GM18909 (cell line): Measurements from ENCODE around the gene PCDH9.
"Not testable (repeated sequence)": the region's sequence is repeated elsewhere in the genome, so short reads cannot be mapped to it uniquely, and the experiment has no call there.

Experiments used
- ATAC-seq: cut with Tn5 transposase; IDR thresholded peaks from one replicate; pipeline ENCODE4 v1.9.1; 2021; ENCODE audit warnings: mild to moderate bottlenecking; ENCODE audit not compliant: unreplicated experiment, poor library complexity

The PCDH9 gene

DNA sequence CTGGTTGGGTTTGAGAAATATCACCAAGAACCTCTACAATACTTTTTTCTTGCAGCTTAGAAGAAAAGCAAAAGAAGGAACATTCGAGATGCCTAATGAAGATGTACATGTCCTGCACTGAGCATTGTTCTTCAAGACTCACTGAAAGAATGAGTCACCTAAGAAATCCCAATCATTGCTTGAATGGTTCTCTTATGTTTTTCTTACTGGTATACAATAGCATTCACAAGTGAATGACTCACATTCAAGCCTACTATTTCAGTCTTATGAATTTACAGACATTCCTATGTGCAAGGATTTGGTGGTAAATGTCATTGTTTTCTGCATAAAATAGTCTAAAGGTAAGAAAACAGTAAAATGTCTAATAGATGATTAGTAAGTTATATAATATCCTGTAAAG, 594.6 kb downstream of the PCDH9 start:
- no peak for ATAC-seq

DNA sequence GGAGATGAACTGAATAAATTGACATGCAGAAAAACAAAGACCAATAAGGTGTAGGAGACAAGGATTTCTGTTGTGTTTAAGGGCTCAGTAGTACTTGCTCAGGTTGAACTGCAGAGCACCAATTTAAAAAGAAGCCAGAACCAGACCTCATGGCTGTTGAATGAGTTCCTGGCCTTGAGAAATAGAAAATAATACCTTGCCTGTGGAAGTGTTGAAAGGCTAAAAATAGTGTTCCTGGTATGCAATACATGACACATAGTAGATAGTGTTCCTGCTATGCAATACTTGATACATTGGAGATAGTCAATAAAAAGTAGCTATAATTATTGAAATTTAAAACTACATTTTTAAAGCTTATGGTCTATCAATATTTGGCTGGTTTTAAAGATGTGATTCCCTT, 595.8 kb downstream of the PCDH9 start:
- ATAC-seq: no peak

DNA sequence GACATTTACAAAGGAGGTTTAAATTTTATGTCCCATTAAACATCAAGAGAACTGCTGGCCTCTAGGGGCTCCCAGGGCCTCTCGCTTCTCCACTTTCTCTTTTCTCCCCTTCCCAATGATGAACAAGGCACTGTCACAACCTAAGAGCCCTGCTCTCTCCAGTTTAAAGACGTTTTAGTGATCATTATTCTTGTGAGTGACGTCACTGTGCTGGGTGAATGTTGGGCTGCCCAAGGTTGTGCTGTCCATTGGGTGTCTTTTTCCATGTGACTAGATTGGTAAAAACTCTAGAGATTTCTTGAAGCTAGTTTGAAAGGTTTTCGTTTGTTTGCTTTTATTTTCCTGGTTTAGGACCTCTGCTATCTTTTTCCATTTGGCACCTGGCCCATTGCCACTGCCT, 602.6 kb downstream of the PCDH9 start:
- ATAC-seq: no peak

DNA sequence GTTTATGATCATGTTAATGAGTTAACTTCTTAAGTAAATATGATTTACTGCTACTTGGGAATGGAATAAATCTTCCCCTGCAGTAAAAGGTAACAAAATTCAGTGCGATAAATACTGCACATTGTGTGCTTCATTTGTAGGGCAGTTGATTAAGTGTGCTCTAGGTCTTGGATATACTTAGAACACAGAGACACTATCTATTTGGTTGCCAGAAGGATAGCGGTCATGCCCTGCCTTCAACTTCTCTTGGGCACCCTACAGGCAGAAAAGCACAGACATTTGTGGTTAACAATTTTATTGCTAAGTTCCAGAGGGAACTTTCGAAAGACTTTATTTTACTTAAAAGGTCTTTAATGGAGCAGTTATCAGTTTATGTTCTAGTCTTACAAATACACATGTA, 605.8 kb downstream of the PCDH9 start:
- ATAC-seq: no peak

- no peak for ATAC-seq
These were observed 606.9 kb downstream of the PCDH9 start for GRCh38 chr13:66623129-66623820.

GRCh38 chr13:66621906-66622447, 608.2 kb downstream of the PCDH9 start:
- not testable (repeated sequence) for ATAC-seq

GRCh38 chr13:66618702-66619101, 611.4 kb downstream of the PCDH9 start:
- ATAC-seq: peak; percentile 68

DNA sequence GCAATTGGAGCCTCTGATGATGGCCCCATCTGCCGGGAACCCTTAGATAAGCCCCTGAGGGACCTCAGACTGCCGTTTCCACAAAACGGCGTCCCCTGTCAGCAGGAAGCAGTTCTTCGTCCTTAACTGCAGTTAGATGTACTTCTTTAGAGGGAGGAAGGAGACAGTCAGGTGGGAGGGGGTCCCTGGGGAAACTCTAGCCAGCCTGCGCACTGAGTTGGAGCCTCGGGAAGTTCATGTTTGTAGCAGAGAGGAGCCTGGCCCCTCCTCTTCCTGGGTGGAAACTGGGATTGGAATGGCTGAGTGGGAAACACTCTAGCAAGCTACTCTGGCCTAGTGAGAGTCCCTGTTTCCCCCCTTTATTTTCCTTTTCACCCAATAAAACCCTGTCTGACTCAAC, 612.4 kb downstream of the PCDH9 start:
- no peak for ATAC-seq

DNA sequence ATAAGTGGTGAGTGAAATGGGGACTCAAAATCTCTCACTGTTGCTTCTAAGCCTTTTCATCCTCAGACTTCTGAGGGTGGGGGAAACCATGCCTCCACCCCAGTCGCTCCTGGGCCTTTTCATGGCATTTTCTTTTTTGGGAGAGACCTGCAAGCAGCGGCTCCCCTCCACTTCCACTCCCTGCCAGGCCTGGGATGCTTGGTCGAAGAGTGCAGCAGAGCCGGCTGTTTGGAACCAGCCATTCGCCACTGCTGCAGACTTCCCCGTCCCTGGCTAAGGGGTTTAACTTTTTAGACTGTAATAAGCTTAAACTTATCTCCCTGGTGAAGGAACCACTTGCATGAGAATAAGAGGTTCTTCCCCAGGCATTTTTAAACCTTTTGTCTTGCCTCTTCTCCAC, 617.2 kb downstream of the PCDH9 start:
- ATAC-seq: no peak

DNA sequence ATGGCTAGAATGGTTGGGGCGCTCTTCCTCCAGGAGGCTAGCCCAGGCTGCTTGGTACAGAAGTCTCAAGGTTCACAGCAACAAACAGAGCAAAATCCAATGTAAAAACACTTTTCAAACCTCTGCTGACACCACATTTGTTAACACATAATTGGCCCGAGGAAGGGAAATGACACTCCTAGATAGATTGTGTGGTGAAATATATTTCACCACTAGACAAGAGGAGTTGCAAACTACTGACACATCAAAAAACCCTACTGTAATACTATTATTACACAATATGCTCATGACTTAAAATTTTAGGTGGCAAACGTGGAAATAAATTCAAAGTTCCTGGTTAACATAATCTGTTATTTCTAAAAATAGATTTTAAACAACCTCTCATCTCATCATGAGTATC, 643.6 kb downstream of the PCDH9 start:
- ATAC-seq: no peak

DNA sequence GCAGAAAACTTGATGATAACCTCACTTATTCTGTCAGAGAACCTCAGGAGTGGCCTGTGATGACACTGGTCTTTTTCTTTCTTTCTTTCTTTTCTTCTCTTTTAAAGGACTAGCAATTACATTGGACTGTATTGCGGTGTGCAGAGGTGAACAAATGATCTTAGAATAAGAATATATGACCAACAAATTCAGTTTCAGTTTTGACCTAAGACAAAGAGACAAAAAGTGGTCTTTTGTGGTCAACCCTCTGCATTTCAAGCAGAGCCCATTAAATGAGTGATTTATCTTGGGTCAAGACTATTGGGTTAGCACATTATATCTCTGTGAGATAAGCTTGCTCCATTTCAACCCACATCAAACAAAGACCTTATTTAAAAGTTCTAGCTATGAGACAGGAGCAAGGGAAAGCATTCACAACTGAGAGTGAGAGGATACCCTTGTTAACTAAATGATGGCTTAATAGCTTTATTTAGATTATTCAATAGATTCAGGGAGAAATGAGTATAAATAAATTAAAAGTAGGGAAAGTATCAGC, 644.4 kb downstream of the PCDH9 start:
- no peak for ATAC-seq

GRCh38 chr13:66581675-66582074, 648.5 kb downstream of the PCDH9 start:
- ATAC-seq: no peak

GRCh38 chr13:66578305-66578704, 651.8 kb downstream of the PCDH9 start:
- no peak for ATAC-seq

DNA sequence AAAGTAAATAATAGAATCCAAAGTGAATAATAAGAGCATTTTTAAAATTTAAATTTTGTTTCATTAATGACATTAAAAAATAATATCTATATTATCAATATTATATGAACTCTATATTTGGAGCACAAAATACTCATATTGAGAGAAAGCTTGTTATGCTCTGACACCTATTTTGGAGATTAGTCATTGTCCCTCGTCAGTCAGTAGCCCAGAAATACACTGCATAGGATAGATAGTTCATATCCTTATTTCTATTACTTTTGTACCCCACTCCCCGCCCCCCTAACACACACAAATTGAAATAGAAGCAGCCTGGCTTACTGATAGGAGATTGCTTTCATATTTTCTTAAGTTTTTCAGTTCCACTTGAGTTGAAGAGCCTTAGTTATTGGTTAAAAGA, 652.8 kb downstream of the PCDH9 start:
- ATAC-seq: no peak

GRCh38 chr13:66576381-66576780, 653.8 kb downstream of the PCDH9 start:
- ATAC-seq: peak; percentile 74

DNA sequence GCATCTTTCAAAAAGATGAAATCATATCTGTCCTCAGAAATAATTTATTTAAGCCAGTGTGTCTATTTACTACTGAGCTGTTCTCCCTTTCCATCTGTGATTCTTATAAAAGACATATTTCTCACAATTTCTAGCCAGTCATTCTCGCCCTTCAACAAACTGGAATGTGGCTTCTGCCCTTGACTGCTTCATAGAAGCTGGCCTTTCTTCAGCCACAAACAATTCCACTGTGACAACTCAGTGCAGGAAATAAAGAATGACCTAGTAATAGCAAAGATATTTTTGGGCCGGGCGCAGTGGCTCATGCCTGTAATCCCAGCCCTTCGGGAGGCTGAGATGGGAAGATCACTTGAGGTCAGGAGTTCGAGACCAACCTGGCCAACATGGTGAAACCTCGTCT, 655.5 kb downstream of the PCDH9 start:
- ATAC-seq: no peak

DNA sequence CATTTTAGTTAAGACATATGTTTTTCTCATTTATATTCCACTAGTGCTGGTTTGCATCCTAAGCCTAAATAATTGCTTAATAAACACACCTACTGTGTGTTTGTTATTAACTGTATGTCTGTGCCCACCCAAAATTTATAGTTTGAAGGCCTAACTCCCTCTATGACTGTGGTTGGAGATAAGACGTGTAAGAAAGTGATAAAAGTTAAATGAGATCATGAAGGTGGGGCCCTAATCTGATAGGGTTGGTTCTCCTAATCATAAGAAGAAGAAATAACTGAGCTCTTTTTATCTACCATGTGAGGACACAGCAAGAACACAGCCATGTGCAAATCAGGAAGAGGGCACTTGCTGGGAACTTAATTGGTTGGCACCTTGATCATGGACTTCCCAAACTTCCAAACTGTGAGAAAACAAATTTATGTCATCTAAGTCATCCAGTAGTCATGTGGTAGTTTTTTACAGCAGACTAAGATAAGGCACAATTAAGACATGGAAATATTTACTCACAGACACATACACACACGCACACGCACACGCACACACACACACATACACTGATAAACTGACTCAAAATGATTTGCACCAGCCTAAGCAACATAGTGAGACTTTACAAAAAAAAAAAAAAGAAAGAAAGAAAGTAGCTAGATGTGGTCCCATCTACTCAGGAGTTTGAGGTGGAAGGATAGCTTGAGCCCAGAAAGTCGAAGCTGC, 662.1 kb downstream of the PCDH9 start:
- no peak for ATAC-seq

GRCh38 chr13:66565279-66565678, 664.9 kb downstream of the PCDH9 start:
- ATAC-seq: no peak

- no peak for ATAC-seq
These were observed 667.1 kb downstream of the PCDH9 start for GRCh38 chr13:66563076-66563475.

- no peak for ATAC-seq
These were observed 668.1 kb downstream of the PCDH9 start for GRCh38 chr13:66562054-66562453.

GRCh38 chr13:66560991-66561390, 669.1 kb downstream of the PCDH9 start:
- ATAC-seq: no peak

DNA sequence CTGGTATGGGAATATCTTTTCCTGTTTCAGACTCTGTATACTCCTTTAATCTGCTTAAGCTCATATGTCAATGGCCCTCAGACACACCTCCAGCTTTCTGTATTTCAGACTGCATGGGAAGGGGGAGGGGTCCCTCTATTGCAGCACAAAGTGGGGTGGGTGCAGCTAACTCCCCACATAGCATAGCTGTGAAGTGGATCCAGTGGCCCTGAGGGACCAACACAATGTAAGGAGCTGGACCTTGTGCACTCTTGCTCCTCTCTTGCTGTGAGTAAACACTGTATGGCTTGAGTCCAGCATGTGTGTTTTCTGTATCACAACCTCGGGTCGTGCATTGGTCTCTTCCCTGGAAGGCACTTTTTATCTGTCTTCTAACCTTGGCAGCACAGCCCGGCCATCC, 669.9 kb downstream of the PCDH9 start:
- no peak for ATAC-seq
